GM21576 (cell line): ENCODE data around the gene TTC5.
"Not testable (repeated sequence)": the region's sequence is repeated elsewhere in the genome, so short reads cannot be mapped to it uniquely, and the experiment has no call there.

ENCODE experiments used
- ATAC-seq: cut with Tn5 transposase; IDR thresholded peaks from one replicate; pipeline ENCODE4 v1.9.1; 2021; ENCODE audit warnings: mild to moderate bottlenecking, moderate library complexity; ENCODE audit not compliant: unreplicated experiment

The TTC5 gene

GRCh38 chr14:20314026-20314425 lies 8.3 kb upstream of the TTC5 start:
- no peak for ATAC-seq

DNA sequence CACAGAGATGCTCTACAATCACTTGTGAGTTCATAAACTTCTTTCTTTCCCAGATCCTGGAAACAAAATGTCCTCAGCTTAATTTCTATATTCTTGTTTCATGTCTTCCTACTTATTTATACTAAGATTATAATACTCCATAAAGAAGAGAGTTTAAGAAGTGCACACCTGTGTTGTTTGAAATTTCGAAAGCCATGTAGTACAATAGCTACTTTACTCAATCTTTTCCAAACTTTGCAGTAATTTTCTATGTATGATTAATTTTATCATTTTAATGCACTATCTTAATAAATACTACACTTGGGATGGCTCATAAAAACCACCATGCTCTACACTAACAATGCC lies 300 bp upstream of the TTC5 start:
- ATAC-seq, result no peak

- no peak for ATAC-seq
Observed at GRCh38 chr14:20302042-20302755, 3.6 kb downstream of the TTC5 start.

DNA sequence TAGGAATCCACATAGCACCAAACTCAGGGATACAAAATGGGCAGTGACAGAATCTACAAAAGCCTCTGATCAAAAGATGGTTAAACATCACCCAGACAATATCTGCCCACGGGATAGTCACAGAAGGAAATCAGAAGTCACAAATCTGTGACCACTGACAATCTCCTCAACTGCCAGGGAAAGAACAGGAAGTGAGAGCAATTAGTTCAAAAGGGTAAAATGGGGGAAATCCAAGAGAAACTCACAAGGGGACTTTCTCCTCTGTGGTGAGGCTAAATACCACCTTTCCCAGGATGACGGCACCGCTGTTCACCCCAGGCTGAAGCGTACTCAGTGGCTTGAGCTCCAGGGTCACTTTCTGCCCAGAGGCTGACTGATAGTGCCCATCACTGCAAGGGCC lies 10.7 kb downstream of the TTC5 start:
- peak; percentile 71 for ATAC-seq

DNA sequence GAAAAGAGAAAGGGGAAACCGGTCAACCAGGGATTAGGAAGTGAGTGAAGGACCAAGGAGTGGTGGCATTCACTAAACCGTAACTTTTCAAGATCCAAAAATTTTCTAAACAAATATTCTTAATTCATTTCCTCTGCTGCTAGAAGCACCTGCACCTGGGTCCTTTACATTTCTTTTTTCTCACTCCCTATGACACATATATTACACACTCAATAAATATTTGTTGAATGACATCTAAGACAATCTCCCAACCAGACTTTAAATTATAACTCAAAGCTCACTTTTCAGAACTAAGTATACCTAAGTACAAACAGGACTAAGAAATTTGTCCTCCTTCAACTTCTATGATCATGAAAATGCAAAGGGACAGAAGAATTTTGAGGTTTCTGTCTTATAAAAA lies 11.1 kb downstream of the TTC5 start:
- no peak for ATAC-seq

DNA sequence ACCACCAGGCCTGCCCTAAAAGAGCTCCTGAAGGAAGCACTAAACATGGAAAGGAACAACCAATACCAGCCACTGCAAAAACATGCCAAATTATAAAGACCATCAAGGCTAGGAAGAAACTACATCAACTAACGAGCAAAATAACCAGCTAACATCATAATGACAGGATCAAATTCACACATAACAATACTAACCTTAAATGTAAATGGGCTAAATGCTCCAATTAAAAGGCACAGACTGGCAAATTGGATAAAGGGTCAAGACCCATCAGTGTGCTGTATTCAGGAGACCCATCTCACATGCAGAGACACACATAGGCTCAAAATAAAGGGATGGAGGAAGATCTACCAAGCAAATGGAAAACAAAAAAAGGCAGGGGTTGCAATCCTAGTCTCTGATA lies 23.8 kb downstream of the TTC5 start:
- ATAC-seq, result not testable (repeated sequence)

- ATAC-seq, result not testable (repeated sequence)
Observed at GRCh38 chr14:20280265-20280664, 25.5 kb downstream of the TTC5 start.

DNA sequence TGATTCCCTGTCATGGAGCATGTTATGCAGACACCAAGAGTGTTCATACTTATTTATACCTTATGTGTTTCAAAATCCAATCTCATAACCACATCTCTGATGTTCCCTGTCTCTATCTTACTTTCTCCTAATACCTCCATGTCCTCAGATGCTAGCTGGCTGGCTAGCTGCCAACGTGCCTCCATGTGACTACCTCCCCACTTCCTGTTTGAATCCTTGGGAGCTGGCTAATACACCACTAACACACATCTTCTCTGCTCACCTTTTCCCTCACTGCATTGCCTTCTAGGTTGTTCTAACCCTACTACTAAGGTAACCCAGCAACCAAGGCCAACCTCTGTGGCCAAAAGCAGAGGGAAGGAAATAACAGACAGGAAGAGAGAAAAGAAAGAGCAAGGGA lies 27.3 kb downstream of the TTC5 start:
- ATAC-seq, result no peak

- ATAC-seq, result no peak
Observed at GRCh38 chr14:20277409-20277808, 28.3 kb downstream of the TTC5 start.

GRCh38 chr14:20274062-20274461 lies 31.7 kb downstream of the TTC5 start:
- ATAC-seq, result no peak

- not testable (repeated sequence) for ATAC-seq
Observed at GRCh38 chr14:20264361-20264760, 41.4 kb downstream of the TTC5 start.

- ATAC-seq, result no peak
Observed at GRCh38 chr14:20262642-20263128, 43.1 kb downstream of the TTC5 start.

DNA sequence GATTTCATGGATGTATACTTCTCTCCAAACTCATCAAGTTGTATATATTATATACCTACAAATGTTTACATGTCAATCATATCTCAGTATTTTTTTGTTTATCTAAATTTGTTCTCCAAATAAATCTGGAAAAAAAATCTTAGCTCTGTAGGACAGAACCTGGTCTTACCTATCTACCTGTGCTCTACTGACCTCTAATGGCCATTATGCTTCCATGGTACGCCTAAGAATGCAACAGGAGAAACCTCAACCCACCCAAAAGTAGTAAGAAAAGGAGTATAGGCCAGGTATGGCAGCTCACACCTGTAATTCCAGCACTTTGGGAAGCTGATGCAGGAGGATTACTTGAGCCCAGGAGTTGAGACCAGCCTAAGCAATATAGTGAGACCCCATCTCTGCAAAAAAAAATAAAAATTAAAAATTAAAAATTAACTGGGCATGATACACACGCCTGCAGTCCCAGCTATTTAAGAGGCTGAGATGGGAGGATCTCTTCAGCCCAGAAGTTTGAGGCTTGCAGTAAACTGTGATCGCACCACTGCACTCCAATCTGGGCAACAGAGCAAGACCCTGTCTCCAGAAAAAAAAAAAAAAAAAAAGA lies 58.0 kb downstream of the TTC5 start:
- ATAC-seq, result no peak
